GM18498 (cell line): ENCODE measurements around the gene SLC52A3.
"Not testable (repeated sequence)": the region's sequence is repeated elsewhere in the genome, so short reads cannot be mapped to it uniquely, and the experiment has no call there.

Experiments used
- ATAC-seq: cut with Tn5 transposase; IDR thresholded peaks from one replicate; pipeline ENCODE4 v1.9.1; 2021; ENCODE audit warnings: mild to moderate bottlenecking, moderate library complexity; ENCODE audit not compliant: unreplicated experiment

SLC52A3 gene

DNA sequence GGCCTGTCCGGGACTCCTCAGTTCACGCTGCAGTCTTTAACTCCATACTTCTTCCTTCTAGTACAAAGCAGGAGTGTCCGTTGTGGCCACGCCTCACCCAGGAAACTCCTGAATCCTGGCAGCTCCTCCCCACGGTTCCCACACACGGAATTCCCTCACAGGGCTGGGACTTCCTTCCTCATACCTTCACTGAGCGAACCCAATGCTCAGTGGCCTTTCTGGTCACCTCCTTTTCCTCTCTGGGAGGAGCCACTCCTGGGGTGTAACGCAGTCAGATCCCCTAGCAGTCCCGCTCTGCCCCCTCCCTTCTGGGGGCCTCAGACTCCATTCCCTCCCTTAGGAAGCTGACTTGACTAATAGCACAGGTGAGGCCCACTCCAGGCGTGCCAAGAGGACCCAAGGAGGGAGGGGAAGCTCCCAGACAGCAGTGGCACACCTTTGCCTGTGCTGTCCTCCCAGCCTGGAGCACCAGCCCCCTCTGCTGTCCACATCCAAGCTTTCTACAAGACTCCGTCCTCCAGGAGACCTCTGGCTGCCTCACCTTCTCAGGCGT is at the start of gene SLC52A3:
Gene SLC52A3 (minus strand): TSS at position 75 of the 553 bp plus-strand sequence. CDS start 2,726 bp downstream, outside the sequence.
- no peak for ATAC-seq

DNA sequence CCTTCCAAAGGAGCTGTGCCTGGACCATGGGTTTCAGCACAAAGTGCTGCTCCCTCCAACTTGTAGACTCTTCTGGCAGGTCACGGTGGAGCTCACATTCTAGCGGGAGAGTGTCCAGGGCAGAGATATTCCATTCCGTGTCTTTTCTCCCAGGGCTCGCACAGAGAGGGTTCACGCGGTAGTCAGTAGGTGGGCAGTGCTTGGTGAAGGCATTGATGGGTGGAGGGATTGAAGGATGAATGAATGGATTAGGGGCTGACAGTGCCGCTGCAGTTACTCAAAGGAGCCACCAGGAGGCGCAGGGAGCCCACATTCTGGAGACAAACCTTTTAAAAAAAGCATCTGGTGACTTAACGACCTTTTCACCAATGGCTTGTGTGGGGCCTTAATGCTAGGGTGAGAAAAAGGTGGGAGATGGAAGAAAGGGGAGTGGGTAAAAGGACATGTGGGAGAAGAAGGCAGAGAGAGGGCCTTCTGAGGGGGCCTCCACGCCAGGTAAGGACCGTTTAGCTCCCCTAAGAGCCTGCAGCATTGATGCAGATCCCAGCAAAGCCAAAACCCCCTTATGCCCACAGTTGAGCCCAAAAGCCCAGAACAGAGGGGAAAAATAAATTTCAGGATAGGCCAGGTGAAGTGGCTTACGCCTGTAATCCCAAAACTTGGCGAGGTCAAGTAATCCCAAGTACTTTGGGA is 47.8 kb upstream of the SLC52A3 start:
- ATAC-seq: no peak

DNA sequence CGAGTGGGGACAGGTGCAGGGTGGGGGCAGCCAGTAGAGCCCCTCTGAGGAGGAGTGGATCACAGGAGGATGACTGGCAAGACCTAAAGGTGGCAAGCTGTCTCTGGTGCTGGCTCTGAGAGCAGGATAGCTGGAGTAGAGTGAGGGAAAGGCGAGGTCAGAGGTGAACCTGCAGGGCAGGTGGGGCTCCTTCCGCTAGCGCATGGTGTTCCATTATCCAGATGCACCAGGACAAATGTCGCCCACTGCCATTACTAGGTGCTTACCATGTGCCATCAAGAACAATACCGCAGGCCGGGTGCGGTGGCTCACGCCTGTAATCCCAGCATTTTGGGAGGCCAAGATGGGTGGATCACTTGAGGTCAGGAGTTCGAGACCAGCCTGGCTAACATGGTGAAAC is 46.9 kb upstream of the SLC52A3 start:
- no peak for ATAC-seq

DNA sequence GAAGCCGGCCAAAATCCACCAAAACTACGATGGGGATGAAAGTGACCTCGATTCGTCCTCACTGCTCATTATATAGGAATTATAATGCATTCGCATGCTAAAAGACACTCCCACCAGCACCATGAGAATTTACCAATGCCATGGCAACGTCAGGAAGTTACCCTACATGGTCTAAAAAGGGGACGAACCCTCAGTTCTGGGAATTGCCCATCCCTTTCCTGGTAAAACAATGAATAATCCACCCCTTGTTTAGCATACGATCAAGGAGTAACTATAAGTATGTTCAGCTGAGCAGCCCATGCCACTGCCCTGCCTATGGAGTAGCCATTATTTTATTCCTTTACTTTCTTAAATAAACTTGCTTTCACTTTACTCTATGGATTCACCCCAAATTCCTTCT is 45.1 kb upstream of the SLC52A3 start:
- ATAC-seq: no peak

DNA sequence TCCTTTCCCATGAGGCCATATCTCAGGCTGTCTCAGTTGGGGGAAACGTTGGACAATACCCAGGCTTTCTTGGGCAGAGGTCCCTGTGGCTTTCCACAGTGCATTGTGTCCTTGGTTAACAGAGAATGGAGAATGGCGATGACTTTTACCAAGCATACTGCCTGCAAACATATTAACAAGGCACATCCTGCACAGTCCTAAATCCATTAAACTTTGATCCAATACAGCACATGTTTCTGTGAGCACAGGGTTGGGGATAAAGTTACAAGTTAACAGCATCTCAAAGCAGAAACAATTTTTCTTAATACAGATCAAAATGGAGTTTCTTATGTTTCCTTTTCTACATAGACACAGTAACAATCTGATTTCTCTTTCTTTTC is 44.1 kb upstream of the SLC52A3 start:
- not testable (repeated sequence) for ATAC-seq

DNA sequence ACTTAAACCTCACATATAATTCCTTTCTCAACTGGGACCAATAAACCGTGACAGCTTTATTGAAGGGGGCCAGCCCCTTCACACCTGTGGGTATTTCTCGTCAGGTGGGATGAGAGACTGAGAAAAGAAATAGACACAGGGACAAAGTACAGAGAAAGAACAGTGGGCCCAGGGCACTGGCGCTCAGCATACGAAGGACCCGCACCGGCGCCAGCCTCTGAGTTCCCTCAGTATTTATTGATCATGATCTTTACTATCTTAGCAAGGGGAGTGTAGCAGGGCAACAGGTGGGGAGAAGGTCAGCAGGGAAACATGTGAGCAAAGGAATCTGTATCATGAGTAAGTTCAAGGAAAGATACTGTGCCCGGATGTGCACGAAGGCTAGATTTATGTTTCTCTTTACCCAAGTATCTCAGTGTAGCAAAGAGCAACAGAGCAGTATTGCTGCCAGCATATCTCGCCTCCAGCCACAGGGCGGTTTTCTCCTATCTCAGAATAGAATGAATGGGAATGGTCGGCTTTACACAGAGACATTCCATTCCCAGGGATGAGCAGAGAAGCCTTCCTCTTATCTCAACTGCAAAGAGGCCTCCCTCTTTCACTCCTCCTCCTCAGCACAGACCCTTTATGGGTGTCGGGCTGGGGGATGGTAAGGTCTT is 43.6 kb upstream of the SLC52A3 start:
- ATAC-seq: not testable (repeated sequence)

DNA sequence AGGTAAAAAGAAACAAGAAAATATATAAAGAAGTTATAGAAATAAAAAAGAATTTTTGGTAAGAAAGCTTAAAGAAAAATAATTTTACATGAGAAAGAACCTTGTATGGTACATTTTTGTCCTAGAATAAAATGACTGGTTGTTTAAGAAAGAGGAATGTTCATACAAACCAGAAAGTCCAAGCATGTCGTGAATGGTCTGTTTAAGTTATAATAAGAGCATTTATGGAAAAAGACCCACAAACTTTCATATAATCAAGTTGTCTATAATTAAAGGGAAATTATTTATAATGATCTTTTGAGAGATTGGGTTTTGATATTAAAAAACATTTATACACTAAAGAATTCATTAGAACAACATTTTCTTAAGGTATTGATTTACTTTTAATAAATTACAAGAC is 37.4 kb upstream of the SLC52A3 start:
- ATAC-seq: no peak

DNA sequence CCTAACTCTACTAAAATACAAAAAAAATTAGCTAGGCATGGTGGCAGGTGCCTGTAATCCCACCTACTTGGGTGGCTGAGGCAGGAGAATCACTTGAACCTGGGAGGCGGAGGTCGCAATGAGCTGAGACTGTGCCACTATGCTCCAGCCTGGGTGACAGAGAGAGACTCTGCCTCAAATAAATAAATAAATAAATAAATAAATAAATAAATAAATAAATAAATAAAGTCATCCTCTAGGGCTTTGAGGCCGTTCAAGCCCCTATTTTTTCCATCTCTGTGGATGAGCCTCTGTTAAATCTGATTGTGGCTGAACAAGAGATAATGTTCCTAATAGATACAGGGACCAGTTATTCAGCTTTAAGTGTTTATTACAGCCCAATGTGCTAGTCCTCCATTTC is 33.4 kb upstream of the SLC52A3 start:
- no peak for ATAC-seq

DNA sequence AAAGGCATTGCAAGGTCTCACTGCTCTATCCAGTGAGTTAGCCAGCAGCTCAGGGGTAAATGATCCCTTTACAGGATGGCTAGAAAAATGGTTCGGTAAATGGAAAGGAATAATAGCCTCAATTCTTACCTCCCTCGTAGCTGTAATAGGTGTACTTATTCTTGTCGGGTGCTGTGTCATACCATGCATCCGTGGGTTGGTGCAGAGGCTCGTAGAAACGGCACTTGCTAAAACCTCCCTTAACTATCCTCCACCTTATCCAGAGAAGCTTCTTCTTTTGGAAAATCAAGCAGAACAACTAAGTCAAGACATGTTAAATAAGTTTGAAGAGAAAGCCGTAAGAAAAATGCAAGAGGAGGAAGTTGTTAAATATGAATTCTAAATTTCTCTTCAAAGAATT is 31.7 kb upstream of the SLC52A3 start:
- not testable (repeated sequence) for ATAC-seq

DNA sequence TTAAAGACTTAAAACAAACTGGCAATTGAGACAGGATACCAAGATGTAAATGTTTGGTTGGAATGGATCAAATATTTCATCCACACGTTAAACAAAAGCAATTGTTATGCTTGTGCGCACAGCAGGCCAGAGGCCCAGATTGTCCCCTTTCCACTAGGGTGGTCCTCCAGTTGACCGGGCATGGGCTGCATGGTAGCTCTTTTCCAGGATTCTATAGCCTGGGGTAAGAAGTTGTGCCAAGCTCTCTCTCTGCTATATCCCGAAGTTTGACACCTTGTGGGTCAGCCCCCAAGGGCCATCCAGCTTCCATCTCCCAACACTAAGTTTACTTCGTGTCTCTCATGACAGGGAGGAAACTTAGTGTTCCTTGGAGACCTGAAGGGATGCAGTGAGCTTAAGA is 30.4 kb upstream of the SLC52A3 start:
- ATAC-seq: not testable (repeated sequence)

DNA sequence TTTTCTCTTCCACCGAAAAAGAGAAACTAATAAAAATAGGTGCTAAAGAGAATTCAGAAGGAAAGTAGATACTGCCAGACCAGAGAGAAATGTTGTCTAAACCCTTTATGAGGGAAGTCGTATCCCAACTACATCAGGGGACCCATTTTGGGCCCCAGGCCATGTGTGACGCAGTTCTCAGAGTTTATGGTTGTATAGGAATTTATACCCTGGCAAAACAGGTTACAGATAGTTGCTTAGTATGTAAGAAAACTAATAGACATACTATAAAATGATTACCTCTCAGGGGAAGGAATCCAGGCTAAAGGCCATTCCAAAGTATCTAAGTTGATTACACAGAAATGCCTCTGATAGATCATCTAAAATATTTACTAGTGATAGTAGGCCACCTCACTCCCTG is 28.6 kb upstream of the SLC52A3 start:
- no peak for ATAC-seq

DNA sequence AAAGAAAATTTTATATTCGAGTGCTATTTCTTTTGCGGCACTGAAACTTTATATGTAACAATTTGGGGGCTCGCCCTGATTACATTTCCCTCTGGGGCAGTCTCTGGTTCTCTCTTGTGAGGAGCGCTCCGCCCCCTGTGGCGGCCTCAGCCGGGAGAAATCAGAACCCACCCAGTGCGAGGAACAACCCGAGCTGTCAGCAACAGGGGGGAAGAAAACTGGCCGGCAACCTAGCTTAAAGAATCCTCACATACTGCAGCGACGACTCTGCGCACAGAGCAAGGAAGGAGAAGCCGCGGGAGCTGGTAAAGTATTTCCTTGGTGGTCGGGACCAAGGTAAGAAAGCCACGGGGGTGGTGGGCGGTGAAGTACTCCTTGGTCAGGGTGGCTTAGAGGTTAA is 23.9 kb upstream of the SLC52A3 start:
- no peak for ATAC-seq

DNA sequence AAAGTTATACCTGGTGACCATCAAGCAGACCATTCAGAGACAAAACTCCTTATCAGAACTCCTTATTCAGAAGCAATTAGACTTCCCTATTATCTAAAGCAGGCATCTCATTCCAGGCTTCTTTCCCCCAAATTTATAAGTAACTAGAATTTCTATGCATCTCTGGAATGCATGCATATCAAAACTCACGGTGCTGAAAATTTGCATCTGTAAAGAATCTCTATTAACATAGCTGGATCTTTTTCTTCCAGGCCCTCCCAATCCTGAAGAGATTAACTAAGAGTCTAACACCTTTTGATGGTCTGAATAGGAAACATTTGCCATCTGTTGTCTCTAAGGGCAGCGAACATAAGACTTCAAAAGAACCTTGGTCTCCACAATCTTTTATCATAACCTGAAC is 22.8 kb upstream of the SLC52A3 start:
- ATAC-seq: no peak

DNA sequence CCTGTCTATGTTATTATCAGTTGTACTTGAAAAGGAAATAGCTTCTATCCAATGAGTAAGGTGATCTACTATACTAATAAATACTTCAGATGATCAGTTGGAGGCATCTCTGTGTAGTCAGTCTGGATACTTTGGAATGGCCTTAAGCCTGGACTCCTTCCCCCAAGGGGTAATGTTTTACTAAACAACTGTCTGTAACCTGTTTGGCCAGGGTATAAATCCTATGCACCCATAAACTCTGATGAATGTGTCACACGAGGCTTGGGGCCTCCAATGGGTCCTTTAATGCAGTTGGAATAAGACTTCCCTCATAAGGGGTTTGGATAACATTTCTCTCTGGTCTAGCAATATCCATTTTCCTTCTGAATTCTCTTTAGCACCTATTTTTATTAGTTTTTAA is 19.5 kb upstream of the SLC52A3 start:
- no peak for ATAC-seq

DNA sequence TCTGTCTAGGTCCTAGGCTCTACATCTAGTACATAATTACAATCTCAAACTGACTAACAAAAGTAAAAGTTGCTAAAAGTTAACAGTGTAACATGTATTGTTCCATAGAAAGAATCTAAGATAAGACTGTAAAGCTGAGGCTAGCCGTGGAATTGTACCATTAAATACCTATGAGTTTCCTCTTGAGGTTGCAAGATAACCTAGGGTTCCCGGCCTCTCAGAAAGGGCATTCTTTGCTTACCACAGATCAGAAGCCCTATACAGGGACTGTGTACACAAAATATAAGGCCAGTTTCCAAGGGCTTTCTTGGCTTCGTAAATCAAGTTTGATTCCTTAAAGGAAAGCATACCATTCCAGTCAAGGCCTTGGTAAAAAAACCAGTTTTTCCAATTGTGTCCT is 11.5 kb upstream of the SLC52A3 start:
- no peak for ATAC-seq

DNA sequence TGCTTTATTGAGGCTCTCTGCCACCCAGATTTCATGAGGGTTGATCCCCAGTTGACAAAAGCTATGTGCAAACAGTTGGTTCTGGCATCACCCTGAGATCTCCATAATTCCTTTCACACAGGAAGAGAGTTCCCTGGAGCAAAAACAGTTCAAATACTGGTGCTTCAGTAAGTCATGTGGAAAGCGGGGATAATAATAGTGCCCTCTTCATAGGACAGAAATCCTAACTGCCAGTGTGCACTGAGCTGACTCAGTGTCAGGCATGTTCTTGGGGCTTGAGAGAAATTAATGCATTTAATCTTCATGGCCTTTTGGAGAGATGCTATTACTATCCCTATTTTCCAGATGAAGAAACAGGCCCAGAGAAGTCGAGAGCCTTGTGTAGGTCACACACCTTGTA is 7.9 kb upstream of the SLC52A3 start:
- ATAC-seq: no peak

DNA sequence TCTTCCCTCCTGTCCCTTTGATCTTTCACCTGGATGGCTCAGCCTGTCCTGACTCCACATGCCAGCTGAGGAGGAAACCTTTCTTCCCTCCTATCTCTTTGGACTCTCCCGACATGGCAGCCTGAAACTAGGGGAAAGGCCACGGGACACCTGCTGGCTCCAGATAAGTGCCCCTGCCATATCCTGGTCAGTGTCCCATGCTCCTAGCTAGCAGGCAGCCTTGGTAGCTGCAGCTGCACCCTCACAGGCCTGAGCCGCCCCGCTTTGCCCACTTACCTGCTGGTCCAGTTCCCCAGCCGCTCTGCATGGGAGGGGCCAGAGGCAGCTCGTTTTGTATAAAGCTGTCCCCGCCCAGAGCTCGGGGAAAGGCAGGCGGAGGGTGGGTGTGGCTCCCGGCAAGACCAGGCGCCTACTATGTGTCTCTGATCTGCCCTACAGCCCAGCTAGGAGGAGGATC is 7.4 kb upstream of the SLC52A3 start:
- no peak for ATAC-seq

DNA sequence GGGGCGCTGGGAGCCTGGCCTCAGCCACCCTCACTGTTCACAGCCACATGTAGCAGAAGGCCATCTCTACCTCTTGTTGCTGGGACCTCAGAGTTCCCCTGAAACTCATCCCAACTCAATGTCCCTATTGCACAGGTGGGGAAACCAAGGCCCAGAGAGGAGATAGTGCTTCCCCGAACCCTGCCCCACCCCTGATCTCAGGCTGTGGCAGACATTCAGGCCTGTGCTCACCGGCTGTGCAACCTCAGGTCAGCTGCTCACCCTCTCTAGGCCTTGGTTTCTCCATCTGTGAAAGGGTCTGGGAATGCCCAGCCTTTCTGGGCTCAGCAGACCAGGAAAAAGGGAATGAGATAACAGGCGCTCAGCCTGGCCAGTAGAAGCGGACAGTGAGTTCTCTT is 6.4 kb upstream of the SLC52A3 start:
- ATAC-seq: no peak

DNA sequence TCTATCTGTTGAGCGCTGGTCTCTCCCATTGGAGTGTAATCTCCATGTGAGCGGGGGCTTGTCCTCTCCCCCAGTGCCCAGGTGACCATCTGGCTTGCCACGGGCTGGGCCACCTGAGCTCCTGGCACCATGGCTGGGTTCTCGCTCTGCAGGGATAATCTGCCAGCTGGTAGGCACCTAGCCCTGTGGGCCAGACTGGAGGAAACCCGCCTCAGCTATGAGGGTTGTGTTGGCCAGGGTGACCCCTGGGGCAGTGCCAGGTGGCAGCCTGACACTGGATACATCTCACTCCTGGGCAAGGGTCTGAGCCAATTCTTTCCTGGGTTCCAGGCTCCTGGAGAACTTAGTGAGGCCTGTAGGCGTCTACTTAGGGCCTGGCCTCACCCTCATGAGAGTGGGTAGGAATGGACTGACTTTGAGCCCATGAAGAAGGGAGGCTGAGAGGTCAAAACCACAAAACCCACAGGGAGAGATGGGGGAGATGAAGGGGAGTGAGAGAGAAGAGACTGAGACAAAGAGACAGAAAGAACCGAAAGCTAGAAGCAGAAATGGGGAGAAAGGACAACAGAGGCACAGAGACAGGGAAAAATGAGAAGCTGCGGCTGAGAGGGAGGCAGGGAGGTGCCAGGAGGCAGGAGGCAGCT is 5.8 kb upstream of the SLC52A3 start:
- no peak for ATAC-seq

DNA sequence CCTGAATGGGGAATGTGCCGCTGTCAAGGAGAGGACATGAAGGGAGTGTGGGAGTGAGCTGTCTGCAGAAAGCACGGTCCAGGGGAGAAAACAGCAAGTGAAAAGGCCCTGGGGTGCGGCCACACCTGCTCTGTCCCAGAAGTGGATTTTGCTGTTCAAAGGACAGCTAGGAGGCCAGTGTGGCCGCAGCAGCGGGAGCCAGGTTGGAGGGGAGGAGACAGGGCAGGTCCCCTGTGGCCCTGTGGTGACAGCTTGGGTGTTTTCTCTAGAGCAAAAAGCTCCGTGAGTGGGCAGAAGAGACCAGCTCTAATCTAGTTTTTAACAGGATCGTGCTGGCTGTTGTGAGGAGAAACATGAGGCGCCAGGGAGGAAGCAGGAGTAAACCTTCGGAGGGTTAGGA is 4.5 kb upstream of the SLC52A3 start:
- no peak for ATAC-seq

DNA sequence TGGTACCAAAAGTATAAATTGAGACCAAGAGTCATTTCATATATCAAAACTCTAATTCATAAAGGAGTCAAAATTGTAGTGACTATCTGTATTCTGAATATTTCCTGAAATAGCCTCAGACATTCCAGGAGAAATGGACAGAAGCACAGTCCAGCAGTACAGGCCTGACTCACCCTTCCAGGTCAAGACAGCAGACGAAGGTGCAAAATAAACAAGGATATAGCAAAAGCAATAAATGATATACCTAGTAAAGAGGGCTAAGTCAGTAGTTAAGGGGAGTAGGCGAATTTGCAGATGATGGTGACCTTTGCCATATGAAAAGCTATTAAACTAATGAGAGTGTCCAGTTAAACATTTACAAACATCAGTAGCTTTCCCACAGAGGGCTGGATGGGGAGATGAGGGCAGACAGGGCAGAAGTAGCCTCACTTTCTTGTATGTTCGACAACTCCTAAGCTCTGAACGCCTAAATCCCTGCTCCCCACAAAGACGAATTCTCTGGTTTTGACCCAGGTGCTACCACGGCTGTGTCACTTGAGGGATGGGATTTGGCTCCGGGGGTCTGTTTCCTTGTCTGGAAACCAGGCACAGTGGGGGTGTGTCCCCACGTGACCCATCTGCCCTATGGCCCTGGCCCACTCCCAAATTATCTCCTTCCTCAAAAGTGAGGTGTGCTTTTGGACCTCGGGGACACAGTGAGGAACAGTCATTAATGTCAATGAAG is 3.6 kb upstream of the SLC52A3 start:
- ATAC-seq: no peak
